HepG2 (cell line): ENCODE results near the gene CAPRIN2. TPM values are rescaled to one million over a fixed set of nuclear protein-coding genes. Genes with fewer than 3 reads are reported as not detected.

Experiments used
- ERF ChIP-seq: IDR thresholded peaks from 2 replicates; pipeline ENCODE4 v1.6.1; 2018; ENCODE audit warnings: missing biosample characterization, missing genetic modification reagents
- FOXA3 ChIP-seq: IDR thresholded peaks from 2 replicates; pipeline ENCODE4 v1.6.1; 2016; ENCODE audit warnings: missing genetic modification reagents, missing compliant biosample characterization
- NR2F6 ChIP-seq, 2 experiments: IDR thresholded peaks; 2 replicates each; pipeline ENCODE4 v1.6.1; 2016; ENCODE audit warnings: antibody characterized with exemption in 1 of 2, mild to moderate bottlenecking in 1 of 2
- POLR2A ChIP-seq, 2 experiments: IDR thresholded peaks; 2 replicates each; pipeline ENCODE4 v1.6.1; 2011; ENCODE audit warnings: low read depth in 2 of 2, low read length in 2 of 2, mild to moderate bottlenecking in 1 of 2, moderate library complexity in 1 of 2; ENCODE audit not compliant: insufficient read depth in 1 of 2
- SNAI1 ChIP-seq: sonication (generic); formaldehyde crosslinking; IDR thresholded peaks from 2 replicates; pipeline ENCODE4 v1.5.0; 2020; ENCODE audit warnings: mild to moderate bottlenecking, missing genetic modification reagents, borderline replicate concordance
- SPEN ChIP-seq: sonication (generic); formaldehyde crosslinking; IDR thresholded peaks from 2 replicates; pipeline ENCODE4 v1.5.1; 2020; ENCODE audit warnings: low read depth, mild to moderate bottlenecking, missing genetic modification reagents
- ZNF17 ChIP-seq: sonication (generic); formaldehyde crosslinking; IDR thresholded peaks from 2 replicates; pipeline ENCODE4 v1.5.0; 2020; ENCODE audit warnings: mild to moderate bottlenecking, missing genetic modification reagents
- ZNF207 ChIP-seq: fragments of 450-650 bp; IDR thresholded peaks from 2 replicates; pipeline ENCODE4 v1.6.1; 2016; ENCODE audit warnings: antibody characterized with exemption, borderline replicate concordance
- polyA plus RNA-seq, 8 experiments: library from polyadenylated mRNA; depleted of rRNA in 3 of 8; stranded (reverse) in 7 of 8; unstranded in 1 of 8; fragments of >200 nt; fragmentation: Illumina TruSeq in 4 of 8; extraction: Trizol in 4 of 8; gene quantifications; 2 replicates each; pipeline versions ENCODE4 v1.2.1 to v1.2.3, GENCODE V29; 2011 to 2016; ENCODE audit warnings: low read depth in 4 of 8, missing spikeins in 1 of 8, mixed read lengths in 1 of 8; ENCODE audit not compliant: insufficient read depth in 1 of 8
- total RNA-seq, 5 experiments: library from RNA; depleted of rRNA; stranded (reverse); fragments of >200 nt; fragmentation: Illumina TruSeq; extraction: Trizol; gene quantifications; 2 replicates each; pipeline ENCODE4 v1.2.3, GENCODE V29; 2016; ENCODE audit warnings: low read depth in 1 of 5
- TF ChIP-seq, protein P1 (sequence below): IDR thresholded peaks from 2 replicates; pipeline ENCODE4 v1.6.1; 2016; ENCODE audit warnings: missing biosample characterization, missing genetic modification reagents, low read depth
- TF ChIP-seq, protein P2 (sequence below): sonication (generic); formaldehyde crosslinking; conservative IDR thresholded peaks from 2 replicates; pipeline ENCODE4 v1.8.1; 2023; ENCODE audit warnings: missing genetic modification reagents
- TF ChIP-seq, protein P3 (sequence below): sonication (generic); formaldehyde crosslinking; IDR thresholded peaks from 2 replicates; pipeline ENCODE4 v1.4.0; 2020; ENCODE audit warnings: missing genetic modification reagents, borderline replicate concordance
- TF ChIP-seq, protein P4 (sequence below): sonication (generic); formaldehyde crosslinking; IDR thresholded peaks from 2 replicates; pipeline ENCODE4 v1.4.0; 2020; ENCODE audit warnings: mild to moderate bottlenecking, missing genetic modification reagents, borderline replicate concordance
- TF ChIP-seq, protein P5 (sequence below): sonication (generic); formaldehyde crosslinking; IDR thresholded peaks from 2 replicates; pipeline ENCODE4 v1.4.0; 2020; ENCODE audit warnings: mild to moderate bottlenecking, missing genetic modification reagents

Gene CAPRIN2
- total and polyA plus RNA-seq, 2 of the 13 experiments (the other 11 are each of a cell fraction or from before 2014, with no cell fraction given): 21.7 to 30.6 TPM

DNA sequence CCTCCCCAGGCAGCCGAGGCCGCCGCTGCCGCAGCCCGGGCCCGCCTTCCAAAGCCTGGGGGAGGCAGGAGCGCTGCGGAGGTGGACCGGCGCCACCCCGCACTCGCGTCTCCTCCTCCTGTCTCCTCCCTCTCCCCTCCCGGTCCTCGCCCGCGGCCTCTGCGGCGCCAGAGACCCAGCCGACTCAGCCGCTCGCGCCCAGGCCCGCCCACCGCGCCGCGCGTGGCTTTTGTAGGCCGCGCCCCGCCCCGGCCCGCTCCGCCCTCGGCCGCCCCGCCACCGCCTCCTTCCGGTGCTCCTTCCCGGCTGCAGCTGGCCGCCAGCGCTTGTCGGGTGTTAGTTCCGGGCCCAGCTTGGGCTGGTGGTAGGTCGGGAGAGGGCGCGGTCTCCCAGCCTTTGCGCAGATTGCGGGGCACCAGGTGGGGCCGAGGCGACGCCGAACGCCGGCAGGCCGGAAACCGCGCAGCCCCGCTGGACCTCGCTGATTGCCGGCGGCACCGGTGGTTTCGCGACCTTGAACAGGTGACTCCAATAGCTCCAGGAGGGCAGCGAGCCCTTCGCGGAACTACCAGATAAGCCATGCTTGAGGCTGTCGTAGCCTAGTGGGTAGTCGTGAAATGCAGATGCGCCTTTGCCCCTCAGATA is at the start of gene CAPRIN2 (continued):
- TF ChIP-seq, protein P1, sequence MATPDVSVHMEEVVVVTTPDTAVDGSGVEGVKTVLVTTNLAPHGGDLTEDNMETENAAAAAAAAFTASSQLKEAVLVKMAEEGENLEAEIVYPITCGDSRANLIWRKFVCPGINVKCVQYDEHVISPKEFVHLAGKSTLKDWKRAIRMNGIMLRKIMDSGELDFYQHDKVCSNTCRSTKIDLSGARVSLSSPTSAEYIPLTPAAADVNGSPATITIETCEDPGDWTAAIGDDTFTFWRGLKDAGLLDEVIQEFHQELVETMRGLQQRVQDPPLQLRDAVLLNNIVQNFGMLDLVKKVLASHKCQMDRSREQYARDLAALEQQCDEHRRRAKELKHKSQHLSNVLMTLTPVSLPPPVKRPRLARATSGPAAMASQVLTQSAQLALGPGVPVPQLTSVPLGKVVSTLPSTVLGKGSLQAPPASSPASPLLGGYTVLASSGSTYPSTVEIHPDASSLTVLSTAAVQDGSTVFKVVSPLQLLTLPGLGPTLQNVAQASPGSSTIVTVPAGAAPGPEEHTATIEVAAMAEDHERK: no peak
- TF ChIP-seq ERF (peak; percentile 96), FOXA3 (CRISPR knock-in tag) (peak; percentile 63), POLR2A (IDR thresholded peaks at IDR 0.05; ENCODE audit: insufficient read depth in 1 of 2, low read depth in 2 of 2, low read length in 2 of 2) (peak; percentile 67 to 75; a peak in 3 of 4 replicates), NR2F6 (IDR thresholded peaks at IDR 0.05) (no peak), NR2F6 (CRISPR knock-in tag; IDR thresholded peaks at IDR 0.05) (no peak), ZNF17 (no peak), ZNF207 (no peak), SNAI1 (CRISPR knock-in tag) (no peak), SPEN (CRISPR knock-in tag) (peak; percentile 86; the same call in 1 of the 2 replicates)
- TF ChIP-seq, protein P2, sequence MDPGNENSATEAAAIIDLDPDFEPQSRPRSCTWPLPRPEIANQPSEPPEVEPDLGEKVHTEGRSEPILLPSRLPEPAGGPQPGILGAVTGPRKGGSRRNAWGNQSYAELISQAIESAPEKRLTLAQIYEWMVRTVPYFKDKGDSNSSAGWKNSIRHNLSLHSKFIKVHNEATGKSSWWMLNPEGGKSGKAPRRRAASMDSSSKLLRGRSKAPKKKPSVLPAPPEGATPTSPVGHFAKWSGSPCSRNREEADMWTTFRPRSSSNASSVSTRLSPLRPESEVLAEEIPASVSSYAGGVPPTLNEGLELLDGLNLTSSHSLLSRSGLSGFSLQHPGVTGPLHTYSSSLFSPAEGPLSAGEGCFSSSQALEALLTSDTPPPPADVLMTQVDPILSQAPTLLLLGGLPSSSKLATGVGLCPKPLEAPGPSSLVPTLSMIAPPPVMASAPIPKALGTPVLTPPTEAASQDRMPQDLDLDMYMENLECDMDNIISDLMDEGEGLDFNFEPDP (CRISPR knock-in tag): no peak
- TF ChIP-seq, protein P3, sequence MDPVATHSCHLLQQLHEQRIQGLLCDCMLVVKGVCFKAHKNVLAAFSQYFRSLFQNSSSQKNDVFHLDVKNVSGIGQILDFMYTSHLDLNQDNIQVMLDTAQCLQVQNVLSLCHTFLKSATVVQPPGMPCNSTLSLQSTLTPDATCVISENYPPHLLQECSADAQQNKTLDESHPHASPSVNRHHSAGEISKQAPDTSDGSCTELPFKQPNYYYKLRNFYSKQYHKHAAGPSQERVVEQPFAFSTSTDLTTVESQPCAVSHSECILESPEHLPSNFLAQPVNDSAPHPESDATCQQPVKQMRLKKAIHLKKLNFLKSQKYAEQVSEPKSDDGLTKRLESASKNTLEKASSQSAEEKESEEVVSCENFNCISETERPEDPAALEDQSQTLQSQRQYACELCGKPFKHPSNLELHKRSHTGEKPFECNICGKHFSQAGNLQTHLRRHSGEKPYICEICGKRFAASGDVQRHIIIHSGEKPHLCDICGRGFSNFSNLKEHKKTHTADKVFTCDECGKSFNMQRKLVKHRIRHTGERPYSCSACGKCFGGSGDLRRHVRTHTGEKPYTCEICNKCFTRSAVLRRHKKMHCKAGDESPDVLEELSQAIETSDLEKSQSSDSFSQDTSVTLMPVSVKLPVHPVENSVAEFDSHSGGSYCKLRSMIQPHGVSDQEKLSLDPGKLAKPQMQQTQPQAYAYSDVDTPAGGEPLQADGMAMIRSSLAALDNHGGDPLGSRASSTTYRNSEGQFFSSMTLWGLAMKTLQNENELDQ (CRISPR knock-in tag): no peak
- TF ChIP-seq, protein P4, sequence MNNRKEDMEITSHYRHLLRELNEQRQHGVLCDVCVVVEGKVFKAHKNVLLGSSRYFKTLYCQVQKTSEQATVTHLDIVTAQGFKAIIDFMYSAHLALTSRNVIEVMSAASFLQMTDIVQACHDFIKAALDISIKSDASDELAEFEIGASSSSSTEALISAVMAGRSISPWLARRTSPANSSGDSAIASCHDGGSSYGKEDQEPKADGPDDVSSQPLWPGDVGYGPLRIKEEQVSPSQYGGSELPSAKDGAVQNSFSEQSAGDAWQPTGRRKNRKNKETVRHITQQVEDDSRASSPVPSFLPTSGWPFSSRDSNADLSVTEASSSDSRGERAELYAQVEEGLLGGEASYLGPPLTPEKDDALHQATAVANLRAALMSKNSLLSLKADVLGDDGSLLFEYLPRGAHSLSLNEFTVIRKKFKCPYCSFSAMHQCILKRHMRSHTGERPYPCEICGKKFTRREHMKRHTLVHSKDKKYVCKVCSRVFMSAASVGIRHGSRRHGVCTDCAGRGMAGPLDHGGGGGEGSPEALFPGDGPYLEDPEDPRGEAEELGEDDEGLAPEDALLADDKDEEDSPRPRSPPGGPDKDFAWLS (CRISPR knock-in tag): no peak
- TF ChIP-seq, protein P5, sequence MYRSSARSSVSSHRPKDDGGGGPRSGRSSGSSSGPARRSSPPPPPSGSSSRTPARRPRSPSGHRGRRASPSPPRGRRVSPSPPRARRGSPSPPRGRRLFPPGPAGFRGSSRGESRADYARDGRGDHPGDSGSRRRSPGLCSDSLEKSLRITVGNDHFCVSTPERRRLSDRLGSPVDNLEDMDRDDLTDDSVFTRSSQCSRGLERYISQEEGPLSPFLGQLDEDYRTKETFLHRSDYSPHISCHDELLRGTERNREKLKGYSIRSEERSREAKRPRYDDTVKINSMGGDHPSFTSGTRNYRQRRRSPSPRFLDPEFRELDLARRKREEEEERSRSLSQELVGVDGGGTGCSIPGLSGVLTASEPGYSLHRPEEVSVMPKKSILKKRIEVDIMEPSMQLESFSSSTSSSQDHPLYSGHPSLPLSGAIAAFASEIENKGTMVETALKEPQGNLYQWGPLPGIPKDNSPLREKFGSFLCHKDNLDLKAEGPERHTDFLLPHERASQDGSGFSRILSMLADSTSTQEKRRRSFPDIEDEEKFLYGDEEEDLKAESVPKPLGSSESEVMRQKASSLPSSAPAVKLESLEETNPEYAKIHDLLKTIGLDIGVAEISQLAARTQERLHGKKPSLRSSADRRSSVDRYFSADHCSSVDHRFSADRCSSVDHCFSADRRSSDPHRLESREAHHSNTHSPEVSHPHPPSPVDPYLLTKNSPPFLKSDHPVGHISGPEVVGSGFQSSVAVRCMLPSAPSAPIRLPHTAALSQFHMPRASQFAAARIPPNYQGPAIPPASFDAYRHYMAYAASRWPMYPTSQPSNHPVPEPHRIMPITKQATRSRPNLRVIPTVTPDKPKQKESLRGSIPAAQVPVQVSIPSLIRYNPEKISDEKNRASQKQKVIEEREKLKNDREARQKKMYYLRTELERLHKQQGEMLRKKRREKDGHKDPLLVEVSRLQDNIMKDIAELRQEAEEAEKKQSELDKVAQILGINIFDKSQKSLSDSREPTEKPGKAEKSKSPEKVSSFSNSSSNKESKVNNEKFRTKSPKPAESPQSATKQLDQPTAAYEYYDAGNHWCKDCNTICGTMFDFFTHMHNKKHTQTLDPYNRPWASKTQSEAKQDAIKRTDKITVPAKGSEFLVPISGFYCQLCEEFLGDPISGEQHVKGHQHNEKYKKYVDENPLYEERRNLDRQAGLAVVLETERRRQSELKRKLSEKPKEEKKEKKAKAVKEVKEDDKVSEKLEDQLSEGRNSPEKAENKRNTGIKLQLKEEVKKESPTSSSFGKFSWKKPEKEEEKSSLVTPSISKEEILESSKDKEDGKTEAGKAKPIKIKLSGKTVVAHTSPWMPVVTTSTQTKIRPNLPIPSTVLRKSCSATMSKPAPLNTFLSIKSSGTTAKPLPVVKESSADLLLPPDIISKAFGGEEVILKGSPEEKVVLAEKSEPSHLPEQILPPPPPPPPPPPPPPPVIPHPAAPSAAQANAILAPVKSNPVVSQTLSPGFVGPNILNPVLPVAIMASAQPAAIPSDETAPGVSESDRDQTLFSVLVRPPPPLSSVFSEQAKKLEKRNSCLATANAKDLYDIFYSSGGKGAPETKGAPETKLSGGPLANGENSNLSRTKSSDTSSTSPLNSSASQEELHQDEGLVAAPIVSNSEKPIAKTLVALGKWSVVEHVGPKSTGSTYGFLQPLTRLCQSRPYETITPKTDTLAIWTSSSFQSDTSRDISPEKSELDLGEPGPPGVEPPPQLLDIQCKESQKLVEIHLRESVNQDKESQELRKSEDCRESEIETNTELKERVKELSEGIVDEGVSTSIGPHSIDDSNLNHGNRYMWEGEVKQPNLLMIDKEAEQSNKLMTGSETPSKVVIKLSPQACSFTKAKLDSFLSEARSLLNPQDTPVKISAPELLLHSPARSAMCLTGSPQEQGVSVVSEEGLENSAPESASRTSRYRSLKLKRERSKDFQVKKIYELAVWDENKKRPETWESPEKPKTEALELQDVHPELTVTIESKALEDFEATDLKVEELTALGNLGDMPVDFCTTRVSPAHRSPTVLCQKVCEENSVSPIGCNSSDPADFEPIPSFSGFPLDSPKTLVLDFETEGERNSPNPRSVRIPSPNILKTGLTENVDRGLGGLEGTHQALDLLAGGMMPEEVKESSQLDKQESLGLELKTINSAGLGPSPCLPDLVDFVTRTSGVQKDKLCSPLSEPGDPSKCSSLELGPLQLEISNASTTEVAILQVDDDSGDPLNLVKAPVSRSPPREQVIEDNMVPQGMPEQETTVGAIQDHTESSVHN (CRISPR knock-in tag): no peak
